ENCODE data around the gene RPAP3.
A peak's percentile ranks its signal among the peaks of the same experiment; 100 is the strongest.

The RPAP3 gene

DNA sequence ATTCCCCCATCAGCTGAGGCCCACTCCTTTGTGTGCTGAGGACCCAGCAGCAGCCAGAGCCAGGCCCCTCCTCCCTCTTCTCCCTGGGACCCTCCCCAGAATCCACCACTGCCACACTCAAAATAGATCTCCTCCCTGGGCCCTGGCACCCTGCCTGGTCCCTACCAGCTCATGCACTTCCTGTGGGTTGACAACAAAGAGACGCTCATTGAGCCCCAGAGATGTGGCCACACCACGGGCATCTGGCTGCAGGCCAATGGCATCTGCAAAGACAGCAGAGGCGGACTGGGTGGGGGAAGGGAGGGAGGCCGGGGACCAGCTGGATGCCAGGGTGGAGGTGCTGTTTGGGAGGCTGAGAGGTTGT lies 35.5 kb upstream of the RPAP3 start:
- DNase-seq = peak; percentile 86

DNA sequence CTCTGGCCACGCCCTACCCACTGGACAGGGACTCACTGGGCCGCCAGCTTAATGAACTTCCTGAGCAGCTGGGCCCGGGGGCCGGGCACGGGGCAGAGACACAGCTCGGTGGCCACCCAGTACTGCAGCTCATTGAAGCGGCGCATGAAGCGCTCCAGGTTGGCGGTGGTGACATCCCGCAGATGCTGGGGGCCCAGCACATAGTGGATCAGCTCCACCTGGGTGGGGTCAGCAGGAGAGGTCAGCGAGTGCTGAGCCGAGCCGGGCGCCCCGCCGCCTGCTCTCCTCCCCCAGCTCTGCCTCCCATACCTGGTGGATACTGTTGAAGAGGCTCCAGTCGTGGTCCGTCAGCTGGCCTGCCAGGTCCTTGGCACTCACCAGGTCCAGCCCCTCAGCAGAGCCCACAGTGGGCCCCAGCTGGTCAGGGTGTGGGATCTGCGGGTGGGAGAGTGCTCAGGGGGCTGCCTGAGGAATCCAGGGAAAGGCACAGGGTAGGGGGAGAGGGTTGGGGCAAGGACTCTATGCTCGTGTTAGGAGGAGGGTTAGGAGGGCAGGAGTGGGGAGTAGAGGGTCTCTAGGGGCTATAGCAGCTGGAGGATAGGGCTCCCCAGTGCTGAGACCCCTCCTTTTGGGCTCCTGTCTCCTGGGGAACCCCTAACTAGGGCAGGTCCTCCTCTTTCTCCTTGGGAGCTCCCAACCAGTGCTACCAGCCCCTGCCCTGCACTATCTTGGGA lies 34.9 kb upstream of the RPAP3 start:
- DNase-seq = no peak

DNA sequence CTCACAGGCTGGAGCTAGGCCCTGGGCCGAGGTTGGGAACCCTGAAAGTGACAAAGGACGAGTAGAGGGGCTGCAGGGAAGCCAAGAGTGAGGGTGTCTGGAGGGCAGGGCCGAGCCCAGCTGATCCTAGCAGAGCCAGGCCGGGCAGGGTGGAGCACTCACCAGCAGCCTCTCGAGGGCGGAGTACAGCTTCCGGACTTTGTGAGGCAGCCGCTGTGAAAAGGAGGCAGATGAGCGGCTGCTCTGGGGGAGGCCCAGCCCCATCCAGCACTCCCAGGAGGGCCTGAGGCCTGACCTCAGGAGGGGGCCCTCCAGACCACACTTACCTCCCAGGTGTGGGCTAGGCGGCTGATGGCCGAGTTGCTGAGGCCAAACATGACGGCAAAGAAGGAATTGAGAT lies 34.1 kb upstream of the RPAP3 start:
- no peak for DNase-seq

DNA sequence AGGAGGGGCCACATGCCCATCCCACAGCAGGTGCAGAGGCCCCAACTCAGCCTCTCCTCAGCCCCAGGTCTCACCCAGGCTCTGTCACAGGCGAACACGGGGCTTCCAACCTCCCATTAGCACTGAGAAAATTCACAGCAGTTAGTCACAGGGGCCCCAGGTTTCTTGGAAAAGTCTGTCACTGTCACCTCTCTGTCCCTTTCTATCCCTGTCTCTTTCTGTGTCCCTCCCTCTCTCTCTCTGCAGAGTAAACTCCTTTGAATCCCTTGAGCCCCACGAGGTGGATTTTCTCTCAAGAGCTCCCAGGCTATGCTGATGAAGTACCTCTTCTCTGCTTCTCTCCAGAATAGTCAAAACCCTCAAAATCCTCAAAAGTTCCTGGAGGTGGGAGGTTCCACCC lies 33.5 kb upstream of the RPAP3 start:
- DNase-seq = no peak

DNA sequence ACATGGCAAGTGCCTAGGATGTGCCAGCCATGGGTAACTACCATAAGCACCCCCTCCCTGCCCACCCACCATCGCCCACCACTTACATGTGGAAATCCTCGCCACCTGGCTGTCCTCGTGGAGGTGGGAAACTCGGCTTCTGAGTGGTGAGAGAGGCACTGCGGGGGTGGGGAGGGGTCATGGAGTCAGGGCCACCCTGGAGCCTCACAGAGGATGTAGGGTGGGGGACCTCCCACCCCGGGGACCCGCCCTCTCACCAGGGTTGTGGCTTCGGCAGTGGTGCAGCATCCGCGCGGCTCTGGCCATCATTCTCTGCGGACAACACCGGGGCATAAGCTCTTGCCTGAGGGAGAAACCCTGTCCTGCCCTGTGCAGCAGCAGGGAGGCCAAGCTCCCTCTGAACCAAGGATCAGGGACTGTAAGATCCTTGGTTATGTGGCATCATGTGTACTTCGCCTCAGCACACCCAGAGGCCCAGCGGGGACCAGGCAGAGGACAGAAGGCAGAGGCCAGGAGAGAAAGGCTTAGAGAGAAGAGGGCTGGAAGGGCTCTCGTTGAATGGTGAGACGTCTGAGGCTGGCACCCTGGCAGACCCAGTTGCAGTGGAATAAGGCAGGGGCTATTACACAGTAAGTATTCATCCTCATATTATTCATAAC lies 32.2 kb upstream of the RPAP3 start:
- DNase-seq = no peak

DNA sequence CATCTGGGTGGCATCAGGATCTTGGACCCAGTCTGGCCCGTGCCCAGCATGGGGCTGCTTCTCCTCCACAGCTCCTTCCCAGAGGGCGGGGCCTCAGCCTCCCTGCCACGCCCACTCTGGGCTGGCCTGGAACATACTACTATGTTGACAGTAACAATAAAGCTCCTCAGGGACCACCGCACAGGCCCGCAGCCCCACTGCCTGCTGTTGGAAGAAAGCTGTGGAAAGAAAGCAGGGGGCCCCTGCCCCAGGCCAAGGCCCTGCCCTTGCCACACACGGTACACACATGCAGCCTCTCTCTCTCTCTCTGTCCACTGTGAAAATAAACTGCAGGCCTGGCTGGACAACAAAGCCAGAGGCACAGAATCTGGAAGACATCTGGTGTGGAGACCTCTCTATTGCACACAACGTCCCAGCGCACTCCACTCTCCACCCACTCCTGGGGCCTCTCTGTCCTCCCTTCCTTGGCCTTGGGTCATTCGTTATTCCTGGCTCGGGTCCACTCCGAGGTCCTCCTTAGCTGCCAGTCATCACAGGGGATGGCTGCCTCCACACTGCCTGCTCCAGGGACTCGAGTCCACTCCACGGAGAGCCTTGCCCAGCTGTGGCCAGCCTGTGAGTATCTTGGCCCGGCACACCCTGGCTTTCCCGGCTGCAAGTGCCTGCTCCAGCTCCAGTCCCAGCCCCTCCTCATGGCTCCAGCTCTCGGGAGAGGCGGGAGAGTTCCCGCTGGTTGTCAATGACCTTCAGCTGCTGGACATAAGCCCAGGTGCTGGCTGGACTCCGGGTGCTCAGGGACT lies 31.2 kb upstream of the RPAP3 start:
- no peak for DNase-seq

DNA sequence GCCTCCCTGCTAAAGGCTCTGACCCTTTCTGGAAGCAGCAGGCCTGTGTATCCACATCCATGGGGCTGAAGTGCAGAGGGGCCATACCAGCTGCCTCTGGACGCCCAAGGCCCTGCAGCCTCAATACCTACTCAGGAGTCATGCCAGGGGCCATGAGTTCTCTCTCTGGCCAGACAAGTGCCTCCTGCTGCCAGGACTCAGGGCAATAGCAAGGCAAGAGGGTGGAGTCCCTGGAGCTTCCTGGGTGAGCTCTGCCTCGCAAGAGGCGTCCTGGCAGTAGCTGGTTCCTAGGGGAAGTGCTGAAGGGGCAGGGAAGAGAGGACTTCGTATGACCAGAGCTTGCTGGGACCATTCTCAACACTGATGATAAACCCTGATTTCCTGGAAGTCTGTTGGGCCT lies 30.4 kb upstream of the RPAP3 start:
- DNase-seq = no peak

DNA sequence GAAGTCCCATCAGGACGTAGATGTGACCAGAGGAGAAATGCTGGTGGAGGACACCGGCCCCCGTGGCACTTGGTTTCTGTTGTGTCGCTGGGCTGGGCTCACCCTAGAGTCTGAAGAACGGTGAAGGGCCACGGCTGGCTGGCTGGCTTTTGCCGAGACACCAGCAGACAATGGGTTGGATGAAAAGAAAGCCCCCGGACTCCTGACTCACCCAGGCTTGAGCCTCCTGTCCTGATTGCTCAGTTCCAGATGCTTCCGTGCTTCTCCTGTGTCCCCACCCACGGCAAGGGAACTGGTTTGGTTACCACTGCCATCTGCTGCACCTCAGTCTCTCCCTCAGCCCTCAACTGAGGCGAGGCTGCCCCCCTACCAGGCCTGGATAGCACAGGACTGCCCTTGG lies 29.8 kb upstream of the RPAP3 start:
- no peak for DNase-seq

DNA sequence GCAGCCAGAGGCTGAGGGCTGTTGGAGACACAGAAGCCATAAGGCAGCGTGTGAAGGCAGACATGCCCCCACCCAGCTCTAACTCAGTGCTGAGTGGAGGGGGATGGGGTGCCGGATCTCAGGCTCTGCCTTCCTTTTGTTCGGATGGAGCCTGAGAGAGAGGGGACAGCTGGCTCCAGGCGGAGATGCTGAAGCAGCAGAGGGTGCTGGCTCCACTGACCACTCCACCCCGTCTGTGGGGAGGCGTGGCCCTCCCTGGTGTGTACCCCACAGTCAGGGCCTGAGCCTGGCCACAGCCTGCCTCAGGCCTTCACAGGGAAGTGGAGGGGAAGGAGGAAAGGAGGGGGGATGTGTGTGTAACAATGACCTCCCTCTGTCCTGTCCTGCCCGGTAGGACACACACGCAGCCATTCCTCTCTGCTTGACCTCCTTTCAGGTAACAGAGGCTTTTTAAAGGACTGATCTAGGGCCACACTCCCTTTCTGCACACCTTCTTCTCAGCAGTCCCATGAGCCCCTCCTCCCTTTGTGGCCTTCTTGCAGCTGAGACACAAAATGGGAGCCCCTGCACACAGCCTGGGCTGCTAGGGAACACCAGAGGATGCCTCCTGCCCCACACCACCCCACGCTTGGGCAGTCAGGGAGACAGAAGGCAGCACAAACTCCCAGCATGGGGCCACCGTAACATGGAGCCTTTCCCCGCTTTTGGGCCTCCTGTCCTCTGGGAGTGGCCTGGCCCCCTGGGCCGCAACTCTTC lies 29.1 kb upstream of the RPAP3 start:
- DNase-seq = no peak

DNA sequence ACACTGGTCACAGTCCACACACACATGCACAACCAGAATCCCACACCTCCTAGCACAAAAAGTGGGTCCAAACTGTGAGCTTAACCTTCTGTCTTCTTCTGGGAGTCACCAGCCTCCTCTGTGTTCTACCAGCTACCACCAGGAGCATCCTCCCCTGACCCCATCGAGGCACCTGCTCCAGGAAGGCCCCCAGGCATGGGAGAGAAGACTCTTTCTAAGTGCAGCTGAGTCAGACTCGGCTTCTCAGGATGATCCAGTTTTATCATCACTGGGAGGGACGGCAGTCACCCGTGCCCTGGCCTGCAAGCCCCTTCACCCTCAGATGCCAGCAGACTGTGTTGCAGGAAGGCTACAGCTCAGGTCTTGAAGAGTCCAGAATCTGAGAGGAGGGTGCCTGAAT lies 27.3 kb upstream of the RPAP3 start:
- no peak for DNase-seq

DNA sequence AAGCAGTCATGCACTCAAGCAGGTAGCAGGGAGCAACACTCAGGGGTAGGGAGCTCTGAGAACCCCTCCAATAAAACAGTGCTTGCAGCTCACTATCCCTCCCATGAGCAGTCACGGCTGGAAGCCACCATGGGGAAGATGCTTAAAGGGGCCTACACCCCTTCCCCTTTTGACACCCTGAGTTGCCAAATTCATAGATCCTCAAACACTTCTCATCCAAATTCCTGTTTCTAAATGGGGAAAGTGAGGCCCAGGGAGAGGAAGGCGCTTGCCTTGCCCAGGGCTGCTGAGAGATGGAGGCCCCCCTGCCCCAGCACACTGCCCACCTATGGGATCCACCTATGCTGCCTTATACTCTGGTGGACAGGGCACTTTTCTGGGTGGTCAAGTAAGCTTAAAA lies 26.7 kb upstream of the RPAP3 start:
- DNase-seq = no peak

DNA sequence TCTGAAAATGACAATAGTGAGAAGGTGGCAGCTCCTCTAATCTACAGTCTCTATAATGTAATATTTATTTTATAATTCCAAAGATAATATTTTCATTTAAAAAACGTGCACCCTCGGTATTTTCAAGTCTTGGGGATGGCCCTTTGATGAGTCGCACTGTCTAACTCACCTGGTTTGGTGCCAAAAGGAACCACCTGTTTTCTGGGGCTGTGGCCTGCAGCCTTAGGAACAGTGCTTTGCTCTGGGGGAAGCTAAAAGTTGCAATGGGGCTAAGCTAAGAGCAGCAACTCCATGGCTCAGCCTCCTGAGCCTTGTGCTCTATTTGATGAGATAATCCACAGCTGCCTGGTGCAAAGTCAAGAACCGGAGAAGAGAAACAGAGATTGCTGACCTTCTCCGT lies 25.9 kb upstream of the RPAP3 start:
- DNase-seq = no peak

DNA sequence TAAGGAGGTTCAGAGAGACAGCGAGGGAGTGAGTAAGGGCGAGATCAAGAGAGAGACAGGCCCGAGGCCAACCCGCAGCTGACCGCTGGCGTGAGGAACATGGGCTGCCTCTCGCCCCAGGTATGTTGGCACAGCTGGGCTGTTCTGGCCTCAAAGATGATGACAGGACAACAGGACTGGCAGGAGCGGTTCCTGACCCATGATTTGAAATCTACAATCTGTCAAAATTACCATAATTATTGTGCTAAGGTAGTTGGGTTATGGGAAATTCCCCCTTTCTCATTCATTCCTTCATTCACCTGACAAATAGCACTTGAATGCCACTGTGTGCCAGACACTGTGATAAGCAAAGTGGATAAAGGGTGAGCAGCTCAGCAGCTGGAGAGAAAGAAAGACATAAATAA lies 24.5 kb upstream of the RPAP3 start:
- no peak for DNase-seq

DNA sequence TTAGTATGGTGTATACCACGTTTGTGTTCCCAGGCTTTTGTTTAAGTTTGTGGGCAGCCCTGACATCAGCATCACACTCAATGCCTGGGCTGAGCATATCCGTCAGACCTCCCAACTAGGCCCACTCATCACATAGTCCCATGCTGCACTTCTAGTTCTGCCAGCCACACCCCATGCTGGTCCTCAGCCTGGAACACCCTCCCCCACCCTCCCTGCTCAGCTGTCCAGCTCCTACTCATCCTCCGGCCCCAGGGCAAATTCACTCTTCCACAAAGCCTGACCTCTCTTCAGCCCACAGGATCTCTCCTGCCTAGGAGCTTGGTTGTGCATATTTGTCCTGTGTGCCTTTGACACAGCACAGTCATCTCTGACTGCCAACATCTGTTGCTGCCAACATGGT lies 23.4 kb upstream of the RPAP3 start:
- no peak for DNase-seq

DNA sequence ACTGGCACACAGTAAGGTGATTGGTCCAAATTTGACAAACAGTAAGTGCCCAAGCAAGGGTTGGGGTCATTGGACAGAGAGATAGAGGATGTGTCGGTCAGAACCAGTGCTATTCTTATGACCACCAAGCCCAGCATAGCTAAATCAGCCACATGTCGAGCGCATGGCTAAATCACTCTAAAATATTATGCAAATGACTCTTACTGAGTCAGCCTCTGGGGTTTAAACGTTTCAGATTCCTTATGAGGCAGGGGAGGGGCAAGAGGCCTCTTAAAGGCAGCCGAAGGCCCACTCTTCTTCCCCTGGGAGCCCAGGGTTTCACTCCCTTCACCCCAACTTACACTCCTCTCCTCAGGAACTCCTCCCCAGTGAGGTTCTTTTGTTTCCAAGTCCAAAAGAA lies 20.1 kb upstream of the RPAP3 start:
- no peak for DNase-seq

DNA sequence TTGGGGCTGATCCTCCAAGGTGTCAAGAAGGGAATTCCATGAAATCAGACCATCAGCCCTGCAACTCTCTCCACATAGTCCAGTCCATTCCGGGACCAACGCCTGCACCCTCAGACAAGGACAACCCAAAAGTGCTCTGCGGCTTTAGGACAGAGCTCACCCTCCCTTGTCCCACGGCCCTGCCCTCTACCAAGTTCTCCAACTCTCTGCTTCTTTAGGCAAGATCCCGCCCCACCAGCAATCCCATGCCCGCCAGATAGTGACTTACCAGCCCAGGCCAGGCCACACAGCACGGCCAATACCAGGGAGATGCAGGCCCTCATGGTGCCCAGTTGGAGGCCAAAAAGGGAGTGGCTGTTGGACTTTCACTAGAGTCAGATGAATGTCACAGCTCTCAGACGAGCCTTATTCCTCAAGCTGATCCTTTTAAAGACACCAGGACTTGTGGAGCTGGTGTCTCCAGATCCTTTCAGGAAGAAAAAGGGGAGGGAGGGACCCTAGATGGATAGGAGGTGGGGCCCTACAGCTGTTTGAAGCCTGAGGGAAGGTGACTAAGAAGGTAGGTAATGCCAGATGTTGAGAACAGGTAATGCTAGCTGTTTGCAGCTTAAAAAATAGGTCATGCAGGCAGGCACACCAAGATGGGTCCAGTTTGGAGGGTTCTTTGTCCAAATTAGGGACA lies 19.4 kb upstream of the RPAP3 start, which contains the start of gene ENDOU:
ENDOU (minus strand) TSS at position 400 of the 682 bp plus-strand sequence; CDS start at position 323, 77 bp downstream.
- DNase-seq = no peak

DNA sequence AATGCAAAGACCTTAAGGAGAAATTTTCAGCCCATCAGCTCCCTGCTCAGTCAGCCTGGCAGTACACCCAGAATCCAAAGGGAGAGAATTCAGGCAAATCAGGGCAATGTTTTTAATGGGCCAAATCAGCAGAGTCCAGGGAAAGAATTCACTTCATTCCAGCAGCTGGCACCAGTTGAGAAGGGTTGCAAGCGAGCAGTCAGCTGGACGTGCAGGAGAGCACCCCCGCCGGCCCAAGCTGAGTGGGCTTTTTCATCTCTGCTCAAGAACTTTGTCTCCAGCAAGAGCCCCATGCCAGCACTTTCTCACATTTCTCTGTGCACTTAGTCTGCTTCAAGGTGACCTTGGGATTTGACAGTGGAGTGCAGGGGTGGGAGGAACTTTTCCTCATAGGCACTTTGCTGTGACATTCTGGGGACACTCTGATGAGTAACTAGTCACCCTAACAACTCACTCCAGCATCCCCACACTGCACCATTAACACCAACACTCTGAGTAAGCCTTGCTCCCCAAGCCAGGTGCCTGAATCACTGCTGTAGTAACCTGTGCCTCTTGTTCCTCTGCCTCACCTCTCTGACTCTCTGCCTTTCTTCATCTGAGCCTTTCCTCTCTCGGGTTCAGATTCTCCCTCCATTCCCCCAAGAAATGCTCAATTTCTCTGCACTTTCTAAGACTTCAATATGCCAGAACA lies 17.3 kb upstream of the RPAP3 start:
- DNase-seq = no peak

DNA sequence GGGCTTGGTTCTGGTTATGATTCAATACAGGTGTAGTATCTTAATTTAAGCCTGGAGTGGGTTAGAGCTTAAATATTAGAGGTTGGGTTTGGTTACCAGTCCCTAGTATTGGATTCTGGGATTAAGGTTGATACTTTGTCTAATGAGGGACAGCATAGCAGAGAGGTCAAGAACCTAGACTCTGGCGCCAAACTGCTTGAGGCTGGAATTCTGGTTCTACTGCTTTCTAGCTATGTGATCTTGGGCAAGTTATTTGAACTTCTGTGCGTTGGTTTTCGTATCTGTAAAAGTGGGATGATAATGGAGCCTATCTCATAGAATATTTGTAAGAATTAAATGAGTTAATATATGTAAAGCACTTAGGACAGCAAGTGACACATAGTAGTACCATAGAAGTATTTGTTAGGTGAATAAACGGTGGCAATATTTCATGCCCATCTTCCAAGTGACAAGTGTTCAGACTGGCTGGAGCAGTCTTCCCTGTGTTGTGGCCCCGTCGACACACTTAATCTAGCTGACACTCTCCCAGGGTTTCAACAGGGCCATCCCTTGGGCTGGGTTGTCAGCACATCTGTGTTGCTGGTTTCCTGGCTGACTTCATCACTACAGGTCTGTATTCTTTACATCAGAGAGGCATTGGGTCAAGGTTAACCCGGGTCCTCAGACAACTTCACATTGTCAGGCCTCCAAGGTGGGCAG lies 16.5 kb upstream of the RPAP3 start:
- DNase-seq = no peak

DNA sequence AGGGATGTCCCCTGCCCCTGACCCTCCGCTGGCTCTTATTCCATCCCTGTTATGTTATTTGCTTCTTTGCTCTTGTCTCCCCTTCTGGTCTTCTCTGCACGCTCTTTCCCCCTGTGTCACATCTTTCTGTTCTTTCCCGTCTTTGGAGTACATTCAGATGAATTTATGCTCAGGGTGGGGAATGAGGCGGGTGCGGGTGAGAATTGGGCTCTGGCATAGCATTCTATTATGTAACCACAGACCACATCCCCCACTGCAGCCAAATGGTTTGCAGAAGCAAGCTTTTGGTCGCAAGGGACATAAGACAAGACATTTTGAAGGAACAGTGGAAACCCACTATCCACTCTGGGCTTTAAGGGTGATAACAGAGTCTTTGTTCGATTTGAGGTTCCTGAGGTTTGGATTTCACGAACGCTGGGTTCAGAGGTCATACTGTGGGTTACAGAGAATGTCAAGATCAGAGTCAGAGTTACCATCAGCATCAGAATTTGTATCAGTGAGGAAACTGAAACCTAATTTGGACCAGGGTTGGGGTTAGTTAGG lies 15.7 kb upstream of the RPAP3 start:
- peak; percentile 29 for DNase-seq

DNA sequence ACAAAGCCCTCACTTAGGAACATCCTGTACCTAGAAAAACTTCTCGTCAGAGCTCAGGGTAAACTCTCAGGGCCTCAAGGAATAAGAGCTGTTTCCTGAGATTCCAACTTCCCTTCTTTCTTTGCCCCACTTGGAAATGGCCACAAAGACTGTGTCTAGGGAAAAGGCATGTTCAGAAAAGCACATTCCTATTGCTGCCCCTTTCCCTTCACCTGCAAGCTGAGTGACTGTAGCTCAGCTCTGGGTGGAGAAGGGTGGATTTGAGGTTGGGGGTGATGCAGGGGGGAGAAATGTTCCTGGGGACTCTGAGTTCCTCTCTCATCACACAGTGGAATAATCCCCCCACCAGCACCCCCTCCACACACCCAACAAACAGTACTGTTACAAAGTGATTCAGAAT lies 12.7 kb upstream of the RPAP3 start:
- DNase-seq = no peak

Data from activated gamma-delta T cell treated with Interleukin-2 at 50 U/mL for 16 hours (primary cell).